ENCODE data around the gene POLR2J3. TPM values are rescaled to one million over a fixed set of nuclear protein-coding genes. Genes with fewer than 3 reads are reported as not detected.
"Not testable (repeated sequence)": the region's sequence is repeated elsewhere in the genome, so short reads cannot be mapped to it uniquely, and the experiment has no call there.

Gene POLR2J3
- total and polyA plus RNA-seq, 9 donors: 19.8 to 66.3 (median 54.3) TPM

- not testable (repeated sequence) for H3K9me3 ChIP-seq (replicated peaks; ENCODE audit: control insufficient read depth, low read depth, low read length); H3K4me3 ChIP-seq (ENCODE audit: low read length); H3K36me3 ChIP-seq (ENCODE audit: control insufficient read depth, insufficient read depth, low read length); H3K27me3 ChIP-seq (ENCODE audit: control insufficient read depth, insufficient read depth, low read length); H3K4me1 ChIP-seq (ENCODE audit: control insufficient read depth, insufficient read depth, low read length); H3K27ac ChIP-seq (ENCODE audit: low read length); DNase-seq
- WGBS (ENCODE audit: insufficient coverage): no CpG with 5 or more reads among the region's 30 CpGs
These were observed 38.8 kb upstream of the POLR2J3 start for GRCh38 chr7:102611013-102611674.

GRCh38 chr7:102610441-102610840 is 38.1 kb upstream of the POLR2J3 start:
- H3K9me3 ChIP-seq (replicated peaks; ENCODE audit: control insufficient read depth, low read depth, low read length); H3K4me3 ChIP-seq (ENCODE audit: low read length); DNase-seq; H3K27ac ChIP-seq (ENCODE audit: low read length); H3K36me3 ChIP-seq (ENCODE audit: control insufficient read depth, insufficient read depth, low read length); H3K4me1 ChIP-seq (ENCODE audit: control insufficient read depth, insufficient read depth, low read length); H3K27me3 ChIP-seq (ENCODE audit: control insufficient read depth, insufficient read depth, low read length): not testable (repeated sequence)
- WGBS (ENCODE audit: insufficient coverage): no CpG with 5 or more reads among the region's 7 CpGs

GRCh38 chr7:102609734-102610133 is 37.4 kb upstream of the POLR2J3 start:
- not testable (repeated sequence) for DNase-seq; H3K36me3 ChIP-seq (ENCODE audit: control insufficient read depth, insufficient read depth, low read length); H3K9me3 ChIP-seq (replicated peaks; ENCODE audit: control insufficient read depth, low read depth, low read length); H3K27ac ChIP-seq (ENCODE audit: low read length); H3K4me3 ChIP-seq (ENCODE audit: low read length); H3K27me3 ChIP-seq (ENCODE audit: control insufficient read depth, insufficient read depth, low read length); H3K4me1 ChIP-seq (ENCODE audit: control insufficient read depth, insufficient read depth, low read length)
- no CpG with 5 or more reads among the region's 10 CpGs for WGBS (ENCODE audit: insufficient coverage)

- H3K27me3 ChIP-seq (ENCODE audit: control insufficient read depth, insufficient read depth, low read length); H3K4me3 ChIP-seq (ENCODE audit: low read length); DNase-seq; H3K27ac ChIP-seq (ENCODE audit: low read length); H3K4me1 ChIP-seq (ENCODE audit: control insufficient read depth, insufficient read depth, low read length); H3K9me3 ChIP-seq (replicated peaks; ENCODE audit: control insufficient read depth, low read depth, low read length); H3K36me3 ChIP-seq (ENCODE audit: control insufficient read depth, insufficient read depth, low read length): not testable (repeated sequence)
- no CpG with 5 or more reads among the region's 5 CpGs for WGBS (ENCODE audit: insufficient coverage)
These were observed 34.5 kb upstream of the POLR2J3 start for GRCh38 chr7:102606848-102607247.

GRCh38 chr7:102604431-102605145 is 32.2 kb upstream of the POLR2J3 start:
- H3K27ac ChIP-seq (ENCODE audit: low read length); H3K4me1 ChIP-seq (ENCODE audit: control insufficient read depth, insufficient read depth, low read length); H3K4me3 ChIP-seq (ENCODE audit: low read length); H3K27me3 ChIP-seq (ENCODE audit: control insufficient read depth, insufficient read depth, low read length); H3K36me3 ChIP-seq (ENCODE audit: control insufficient read depth, insufficient read depth, low read length); DNase-seq; H3K9me3 ChIP-seq (replicated peaks; ENCODE audit: control insufficient read depth, low read depth, low read length): not testable (repeated sequence)
- no CpG with 5 or more reads among the region's 19 CpGs for whole genome bisulfite sequencing (ENCODE audit: insufficient coverage)

- H3K9me3 ChIP-seq (replicated peaks; ENCODE audit: control insufficient read depth, low read depth, low read length); DNase-seq; H3K36me3 ChIP-seq (ENCODE audit: control insufficient read depth, insufficient read depth, low read length); H3K27ac ChIP-seq (ENCODE audit: low read length); H3K4me1 ChIP-seq (ENCODE audit: control insufficient read depth, insufficient read depth, low read length); H3K27me3 ChIP-seq (ENCODE audit: control insufficient read depth, insufficient read depth, low read length); H3K4me3 ChIP-seq (ENCODE audit: low read length): not testable (repeated sequence)
- WGBS (ENCODE audit: insufficient coverage): no CpG with 5 or more reads among the region's 12 CpGs
These were observed 29.9 kb upstream of the POLR2J3 start for GRCh38 chr7:102602317-102602716.

GRCh38 chr7:102599699-102600098 is 27.3 kb upstream of the POLR2J3 start:
- H3K4me3 ChIP-seq (ENCODE audit: low read length); H3K4me1 ChIP-seq (ENCODE audit: control insufficient read depth, insufficient read depth, low read length); H3K36me3 ChIP-seq (ENCODE audit: control insufficient read depth, insufficient read depth, low read length); H3K27me3 ChIP-seq (ENCODE audit: control insufficient read depth, insufficient read depth, low read length); H3K9me3 ChIP-seq (replicated peaks; ENCODE audit: control insufficient read depth, low read depth, low read length); H3K27ac ChIP-seq (ENCODE audit: low read length); DNase-seq: not testable (repeated sequence)
- no CpG with 5 or more reads among the region's 9 CpGs for WGBS (ENCODE audit: insufficient coverage)

GRCh38 chr7:102596036-102596435 is 23.7 kb upstream of the POLR2J3 start:
- H3K36me3 ChIP-seq (ENCODE audit: control insufficient read depth, insufficient read depth, low read length); DNase-seq; H3K4me1 ChIP-seq (ENCODE audit: control insufficient read depth, insufficient read depth, low read length): not testable (repeated sequence)

GRCh38 chr7:102593637-102594334 is 21.4 kb upstream of the POLR2J3 start:
- no CpG with 5 or more reads among the region's 68 CpGs for WGBS (ENCODE audit: insufficient coverage)
- H3K4me1 ChIP-seq (ENCODE audit: control insufficient read depth, insufficient read depth, low read length); H3K27me3 ChIP-seq (ENCODE audit: control insufficient read depth, insufficient read depth, low read length); H3K36me3 ChIP-seq (ENCODE audit: control insufficient read depth, insufficient read depth, low read length); DNase-seq; H3K9me3 ChIP-seq (replicated peaks; ENCODE audit: control insufficient read depth, low read depth, low read length); H3K27ac ChIP-seq (ENCODE audit: low read length); H3K4me3 ChIP-seq (ENCODE audit: low read length): not testable (repeated sequence)

More at GRCh38 chr7:102596036-102596435, 23.7 kb upstream of the POLR2J3 start:
- not testable (repeated sequence) for H3K27me3 ChIP-seq (ENCODE audit: control insufficient read depth, insufficient read depth, low read length); H3K4me3 ChIP-seq (ENCODE audit: low read length); H3K27ac ChIP-seq (ENCODE audit: low read length); H3K9me3 ChIP-seq (replicated peaks; ENCODE audit: control insufficient read depth, low read depth, low read length)
- WGBS (ENCODE audit: insufficient coverage): 67% methylated on average over 1 of the region's 10 CpGs

- H3K27me3 ChIP-seq (ENCODE audit: control insufficient read depth, insufficient read depth, low read length); H3K9me3 ChIP-seq (replicated peaks; ENCODE audit: control insufficient read depth, low read depth, low read length); H3K4me1 ChIP-seq (ENCODE audit: control insufficient read depth, insufficient read depth, low read length); DNase-seq; H3K4me3 ChIP-seq (ENCODE audit: low read length); H3K36me3 ChIP-seq (ENCODE audit: control insufficient read depth, insufficient read depth, low read length); H3K27ac ChIP-seq (ENCODE audit: low read length): not testable (repeated sequence)
- WGBS (ENCODE audit: insufficient coverage): no CpG with 5 or more reads among the region's 26 CpGs
These were observed 20.2 kb upstream of the POLR2J3 start for GRCh38 chr7:102592477-102593019.

Measured in muscle of leg (tissue), 11 donors.